GM18498 (cell line): ENCODE results near the gene RAB3IP.
A peak's percentile ranks its signal among the peaks of the same experiment; 100 is the strongest.

Experiments
- ATAC-seq: cut with Tn5 transposase; IDR thresholded peaks from one replicate; pipeline ENCODE4 v1.9.1; 2021; ENCODE audit warnings: mild to moderate bottlenecking, moderate library complexity; ENCODE audit not compliant: unreplicated experiment

RAB3IP gene

GRCh38 chr12:69738351-69739286, at the start of gene RAB3IP:
Gene RAB3IP (plus strand): TSS chr12:69738860. CDS start chr12:69755409, 16,549 bp downstream.
- ATAC-seq = peak; percentile 86

GRCh38 chr12:69689638-69690037, 49.0 kb upstream of the RAB3IP start:
- no peak for ATAC-seq

- ATAC-seq = no peak
Measured at GRCh38 chr12:69694123-69694522, 44.5 kb upstream of the RAB3IP start.

GRCh38 chr12:69698054-69698453, 40.6 kb upstream of the RAB3IP start:
- ATAC-seq = no peak

- no peak for ATAC-seq
Measured at GRCh38 chr12:69698769-69699540, 39.7 kb upstream of the RAB3IP start, which contains the start of gene BEST3. Gene BEST3 (minus strand): TSS chr12:69699303. CDS start chr12:69697798, 1,505 bp downstream.

GRCh38 chr12:69701826-69702225, 36.8 kb upstream of the RAB3IP start:
- no peak for ATAC-seq

- ATAC-seq = no peak
Measured at GRCh38 chr12:69703146-69703642, 35.5 kb upstream of the RAB3IP start.

- ATAC-seq = no peak
Measured at GRCh38 chr12:69704357-69704756, 34.3 kb upstream of the RAB3IP start.

GRCh38 chr12:69708649-69709048, 30.0 kb upstream of the RAB3IP start:
- no peak for ATAC-seq

- ATAC-seq = no peak
Measured at GRCh38 chr12:69712826-69713225, 25.8 kb upstream of the RAB3IP start.

GRCh38 chr12:69714542-69714941, 24.1 kb upstream of the RAB3IP start:
- ATAC-seq = no peak

GRCh38 chr12:69719336-69720316, 19.0 kb upstream of the RAB3IP start:
- ATAC-seq = no peak

GRCh38 chr12:69720750-69721149, 17.9 kb upstream of the RAB3IP start:
- ATAC-seq = no peak

- no peak for ATAC-seq
Measured at GRCh38 chr12:69726922-69727321, 11.7 kb upstream of the RAB3IP start.

- no peak for ATAC-seq
Measured at GRCh38 chr12:69732088-69732487, 6.6 kb upstream of the RAB3IP start.

- no peak for ATAC-seq
Measured at GRCh38 chr12:69733638-69734037, 5.0 kb upstream of the RAB3IP start.

- ATAC-seq = peak; percentile 41
Measured at GRCh38 chr12:69739287-69740191, 879 bp downstream of the RAB3IP start.

GRCh38 chr12:69744109-69744508, 5.4 kb downstream of the RAB3IP start:
- no peak for ATAC-seq

GRCh38 chr12:69751476-69751875, 12.8 kb downstream of the RAB3IP start:
- no peak for ATAC-seq
